BLaER1 (cell line): ENCODE measurements around the gene PINLYP.

Source experiments
- H3K27ac ChIP-seq: shearing (Covaris generic); formaldehyde crosslinking; 2 replicates; pipeline ENCODE4 v1.8.1; 2022
- H3K27me3 ChIP-seq: shearing (Covaris generic); formaldehyde crosslinking; 2 replicates; pipeline ENCODE4 v1.8.1; 2022
- H3K36me3 ChIP-seq: shearing (Covaris generic); formaldehyde crosslinking; 2 replicates; pipeline ENCODE4 v1.8.1; 2022
- H3K4me1 ChIP-seq: shearing (Covaris generic); formaldehyde crosslinking; 2 replicates; pipeline ENCODE4 v1.8.1; 2022
- H3K4me2 ChIP-seq: shearing (Covaris generic); formaldehyde crosslinking; 2 replicates; pipeline ENCODE4 v1.8.1; 2022
- H3K4me3 ChIP-seq: shearing (Covaris generic); formaldehyde crosslinking; 2 replicates; pipeline ENCODE4 v1.8.1; 2022
- H3K9ac ChIP-seq: shearing (Covaris generic); formaldehyde crosslinking; 2 replicates; pipeline ENCODE4 v1.8.1; 2022
- H3K9me3 ChIP-seq: shearing (Covaris generic); formaldehyde crosslinking; 2 replicates; pipeline ENCODE4 v1.8.1; 2022
- H4K20me1 ChIP-seq: shearing (Covaris generic); formaldehyde crosslinking; 2 replicates; pipeline ENCODE4 v1.8.1; 2022
- Cebpa-rat ChIP-seq: shearing (Covaris generic); IDR thresholded peaks from 2 replicates; pipeline ENCODE4 v1.8.1; 2022

The PINLYP gene

DNA sequence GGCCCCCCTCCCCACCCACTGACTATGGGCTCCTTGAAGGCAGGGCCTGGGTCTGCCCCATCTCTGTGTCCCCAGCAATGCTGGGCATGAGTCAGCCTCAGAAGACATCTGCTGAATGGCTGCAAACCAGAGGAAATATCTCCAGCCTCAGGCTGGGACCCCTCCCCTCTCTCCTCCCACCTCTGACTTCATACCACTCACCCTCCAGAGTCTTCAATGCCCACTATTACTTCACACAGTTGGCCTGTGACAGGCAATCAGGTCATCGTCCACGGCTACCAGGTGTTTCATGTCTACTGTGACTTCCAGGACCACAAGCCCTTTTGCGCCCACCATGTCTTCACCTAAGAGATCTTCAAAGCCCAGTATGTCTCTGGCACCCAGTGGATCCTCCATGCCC lies 36.2 kb downstream of the PINLYP start, which contains the start of gene SRRM5:
SRRM5 (plus strand) TSS at position 301 of the 400 bp plus-strand sequence; CDS start at position 335, 34 bp downstream.
- Histone ChIP-seq H3K9ac (no peak within 1 kb of the TSS), H4K20me1 (peaks cover 99% of the 10 kb centered on the region), H3K4me1 (peaks cover 58% of the 10 kb centered on the region), H3K27me3 (no peaks in the 10 kb centered on the region), H3K9me3 (no peaks in the 10 kb centered on the region), H3K36me3 (peaks cover 69% of the 10 kb centered on the region), H3K27ac (no peak within 1 kb of the TSS; the same call in 1 of the 2 replicates), H3K4me2 (no peak within 1 kb of the TSS), H3K4me3 (no peak within 1 kb of the TSS)
- TF ChIP-seq Cebpa-rat = no peak

GRCh38 chr19:43612374-43612773 lies 36.8 kb downstream of the PINLYP start:
- no peak overlapping the region for H3K9ac ChIP-seq
- H3K4me3 ChIP-seq = no peak overlapping the region
- TF ChIP-seq Cebpa-rat = no peak
- no peaks in the 10 kb centered on the region for H3K27me3 ChIP-seq
- peaks cover 66% of the 10 kb centered on the region for H3K36me3 ChIP-seq
- no peak overlapping the region for H3K27ac ChIP-seq
- H3K4me1 ChIP-seq = peaks cover 58% of the 10 kb centered on the region
- no peaks in the 10 kb centered on the region for H3K9me3 ChIP-seq
- peaks cover 100% of the 10 kb centered on the region for H4K20me1 ChIP-seq
- H3K4me2 ChIP-seq = no peak overlapping the region

- Histone ChIP-seq H3K4me3 (no peak overlapping the region), H3K9me3 (no peaks in the 10 kb centered on the region), H4K20me1 (peaks cover 61% of the 10 kb centered on the region), H3K4me1 (peaks cover 55% of the 10 kb centered on the region), H3K4me2 (peak overlapping the region; percentile 67), H3K36me3 (peaks cover 36% of the 10 kb centered on the region), H3K9ac (peak overlapping the region; percentile 30; the same call in 1 of the 2 replicates), H3K27me3 (no peaks in the 10 kb centered on the region), H3K27ac (peak overlapping the region; percentile 1)
- TF ChIP-seq Cebpa-rat = no peak
Observed at GRCh38 chr19:43616306-43616705, 40.7 kb downstream of the PINLYP start.

- H4K20me1 ChIP-seq = peaks cover 54% of the 10 kb centered on the region
- H3K36me3 ChIP-seq = peaks cover 30% of the 10 kb centered on the region
- peak overlapping the region; percentile 49; the same call in 1 of the 2 replicates for H3K27ac ChIP-seq
- no peak overlapping the region for H3K4me3 ChIP-seq
- peak overlapping the region; percentile 67 for H3K4me2 ChIP-seq
- H3K9ac ChIP-seq = peak overlapping the region; percentile 30; the same call in 1 of the 2 replicates
- peaks cover 55% of the 10 kb centered on the region for H3K4me1 ChIP-seq
- TF ChIP-seq Cebpa-rat = no peak
- H3K9me3 ChIP-seq = no peaks in the 10 kb centered on the region
- no peaks in the 10 kb centered on the region for H3K27me3 ChIP-seq
Observed at GRCh38 chr19:43616954-43617353, 41.4 kb downstream of the PINLYP start.

DNA sequence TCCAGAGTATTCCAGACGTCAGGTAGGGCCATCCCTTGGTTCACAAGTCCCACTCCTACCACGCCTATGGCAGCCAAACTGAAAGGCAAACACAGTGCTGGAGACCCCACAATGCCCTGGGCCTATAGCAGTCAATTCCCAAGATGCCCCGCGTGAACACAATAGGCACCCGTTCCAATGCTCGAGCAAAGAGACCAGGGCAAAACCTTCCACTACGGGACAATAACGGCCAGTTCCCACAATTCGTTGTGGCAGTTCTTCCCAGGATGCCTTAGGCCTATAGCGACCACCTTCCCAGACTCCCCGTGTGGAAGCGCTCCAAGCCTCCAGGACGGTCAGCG lies 43.3 kb downstream of the PINLYP start:
- peak overlapping the region; percentile 96 for H3K9ac ChIP-seq
- H3K27ac ChIP-seq = peak overlapping the region; percentile 98
- no peak for TF ChIP-seq Cebpa-rat

DNA sequence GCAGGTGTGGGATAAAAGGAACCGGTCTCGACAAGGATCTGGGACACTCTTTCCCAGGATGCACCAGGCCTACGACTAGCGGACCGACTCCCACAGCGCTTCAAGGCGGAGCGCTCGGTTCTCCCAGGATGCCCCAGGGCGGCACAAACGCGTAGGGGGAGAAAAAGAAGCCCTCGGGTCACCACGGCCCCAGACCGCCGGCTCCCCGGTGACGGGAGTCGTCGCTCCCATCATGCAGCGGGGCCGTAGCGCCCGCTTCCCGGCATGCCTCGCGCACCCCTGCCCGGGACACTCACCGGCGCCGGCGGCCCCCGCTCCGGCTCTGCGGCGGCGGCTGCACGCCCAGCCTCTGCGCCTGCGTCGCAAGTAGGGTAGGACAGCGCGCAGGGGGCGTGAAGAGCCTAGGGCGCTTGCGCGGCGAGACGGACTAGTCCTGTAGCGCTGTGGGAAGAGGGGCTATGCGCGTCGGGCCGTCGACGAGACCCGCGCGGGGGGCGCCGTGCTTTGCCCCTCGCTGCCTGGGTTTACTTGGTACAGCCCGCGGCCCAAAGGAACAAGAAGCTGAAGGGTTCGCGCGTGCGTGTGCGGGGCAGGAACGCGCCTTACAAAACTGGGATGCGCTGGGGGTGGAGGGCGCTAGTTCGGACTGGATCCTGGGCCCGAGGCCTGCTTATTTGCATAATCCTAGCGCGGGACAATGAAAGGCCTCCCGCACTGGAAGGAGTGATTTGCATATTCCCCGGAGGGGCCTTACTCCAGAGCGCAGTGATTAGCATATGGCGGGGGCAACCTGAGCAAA lies 43.9 kb downstream of the PINLYP start, which contains the start of gene ZNF428:
ZNF428 (minus strand) TSS at position 368 of the 799 bp plus-strand sequence. CDS start 5,325 bp downstream, outside the sequence.
- Histone ChIP-seq H3K4me3 (peak within 1 kb of the TSS; percentile 81), H3K27me3 (no peaks in the 10 kb centered on the region), H3K4me2 (peak within 1 kb of the TSS; percentile 94), H3K36me3 (peaks cover 21% of the 10 kb centered on the region), H4K20me1 (peaks cover 29% of the 10 kb centered on the region), H3K27ac (peak within 1 kb of the TSS; percentile 98), H3K9ac (peak within 1 kb of the TSS; percentile 96), H3K9me3 (no peaks in the 10 kb centered on the region), H3K4me1 (peaks cover 55% of the 10 kb centered on the region)
- TF ChIP-seq Cebpa-rat = no peak

More for the DNA sequence above, 43.3 kb downstream of the PINLYP start:
- H3K27me3 ChIP-seq = no peaks in the 10 kb centered on the region
- peak overlapping the region; percentile 81 for H3K4me3 ChIP-seq
- no peaks in the 10 kb centered on the region for H3K9me3 ChIP-seq
- peaks cover 35% of the 10 kb centered on the region for H4K20me1 ChIP-seq
- peak overlapping the region; percentile 94 for H3K4me2 ChIP-seq
- H3K4me1 ChIP-seq = peaks cover 55% of the 10 kb centered on the region
- H3K36me3 ChIP-seq = peaks cover 21% of the 10 kb centered on the region

- peak overlapping the region; percentile 98 for H3K27ac ChIP-seq
- H4K20me1 ChIP-seq = peaks cover 20% of the 10 kb centered on the region
- peak overlapping the region; percentile 81 for H3K4me3 ChIP-seq
- TF ChIP-seq Cebpa-rat = no peak
- no peaks in the 10 kb centered on the region for H3K27me3 ChIP-seq
- H3K4me1 ChIP-seq = peaks cover 47% of the 10 kb centered on the region
- no peaks in the 10 kb centered on the region for H3K9me3 ChIP-seq
- peak overlapping the region; percentile 94 for H3K4me2 ChIP-seq
- peak overlapping the region; percentile 96 for H3K9ac ChIP-seq
- peaks cover 22% of the 10 kb centered on the region for H3K36me3 ChIP-seq
Observed at GRCh38 chr19:43620061-43621001, 44.7 kb downstream of the PINLYP start.

GRCh38 chr19:43622070-43622469 lies 46.5 kb downstream of the PINLYP start:
- H3K27me3 ChIP-seq = no peaks in the 10 kb centered on the region
- no peak overlapping the region for H3K27ac ChIP-seq
- no peak for TF ChIP-seq Cebpa-rat
- H3K9ac ChIP-seq = no peak overlapping the region
- no peak overlapping the region for H3K4me3 ChIP-seq
- peaks cover 3% of the 10 kb centered on the region; the same call in 1 of the 2 replicates for H4K20me1 ChIP-seq
- H3K9me3 ChIP-seq = no peaks in the 10 kb centered on the region
- H3K36me3 ChIP-seq = peaks cover 40% of the 10 kb centered on the region
- H3K4me1 ChIP-seq = peaks cover 30% of the 10 kb centered on the region
- no peak overlapping the region for H3K4me2 ChIP-seq

GRCh38 chr19:43622956-43623355 lies 47.4 kb downstream of the PINLYP start:
- H3K9me3 ChIP-seq = no peaks in the 10 kb centered on the region
- no peaks in the 10 kb centered on the region for H3K27me3 ChIP-seq
- no peak overlapping the region for H3K4me3 ChIP-seq
- H3K27ac ChIP-seq = no peak overlapping the region
- H3K4me2 ChIP-seq = no peak overlapping the region
- peaks cover 29% of the 10 kb centered on the region for H3K4me1 ChIP-seq
- H3K36me3 ChIP-seq = peaks cover 45% of the 10 kb centered on the region
- TF ChIP-seq Cebpa-rat = no peak
- no peak overlapping the region for H3K9ac ChIP-seq
- H4K20me1 ChIP-seq = no peaks in the 10 kb centered on the region
